Islet precursor cell (in vitro differentiated cells): Measurements from ENCODE around the gene RAB3IL1.
"Not testable (repeated sequence)": the region's sequence is repeated elsewhere in the genome, so short reads cannot be mapped to it uniquely, and the experiment has no call there.

ENCODE experiments used
- DNase-seq: peaks from one replicate; pipeline ENCODE4 v3.0.0-alpha.2; 2018

The RAB3IL1 gene

GRCh38 chr11:61917334-61918109 is at the start of gene RAB3IL1:
Gene RAB3IL1, minus strand, starts transcription at chr11:61917566. Its CDS starts 199 bp downstream, at chr11:61917367.
- DNase-seq: peak; percentile 80

GRCh38 chr11:61966734-61967115 is 49.4 kb upstream of the RAB3IL1 start:
- DNase-seq: no peak

- DNase-seq: not testable (repeated sequence)
Observed at GRCh38 chr11:61964666-61965271, 47.4 kb upstream of the RAB3IL1 start.

GRCh38 chr11:61964058-61964665 is 46.8 kb upstream of the RAB3IL1 start:
- DNase-seq: no peak

- DNase-seq: no peak
Observed at GRCh38 chr11:61963282-61964057, 46.1 kb upstream of the RAB3IL1 start.

GRCh38 chr11:61963016-61963281 is 45.6 kb upstream of the RAB3IL1 start:
- peak; percentile 78 for DNase-seq

- no peak for DNase-seq
Observed at GRCh38 chr11:61962213-61963015, 45.0 kb upstream of the RAB3IL1 start.

GRCh38 chr11:61961570-61962212 is 44.3 kb upstream of the RAB3IL1 start:
- peak; percentile 62 for DNase-seq

- no peak for DNase-seq
Observed at GRCh38 chr11:61960532-61960931, 43.2 kb upstream of the RAB3IL1 start.

GRCh38 chr11:61959678-61960077 is 42.3 kb upstream of the RAB3IL1 start:
- DNase-seq: no peak

GRCh38 chr11:61959114-61959513 is 41.7 kb upstream of the RAB3IL1 start:
- DNase-seq: no peak

- no peak for DNase-seq
Observed at GRCh38 chr11:61958590-61958989, 41.2 kb upstream of the RAB3IL1 start.

- DNase-seq: no peak
Observed at GRCh38 chr11:61957021-61957770, 39.8 kb upstream of the RAB3IL1 start.

- no peak for DNase-seq
Observed at GRCh38 chr11:61956191-61957020, 39.0 kb upstream of the RAB3IL1 start.

- DNase-seq: peak; percentile 62
Observed at GRCh38 chr11:61955422-61956135, 38.2 kb upstream of the RAB3IL1 start.

- DNase-seq: peak; percentile 92
Observed at GRCh38 chr11:61954851-61955421, 37.6 kb upstream of the RAB3IL1 start.

- DNase-seq: no peak
Observed at GRCh38 chr11:61954106-61954850, 36.9 kb upstream of the RAB3IL1 start.

- not testable (repeated sequence) for DNase-seq
Observed at GRCh38 chr11:61953632-61954031, 36.3 kb upstream of the RAB3IL1 start.

GRCh38 chr11:61952882-61953281 is 35.5 kb upstream of the RAB3IL1 start:
- DNase-seq: no peak
